Breast epithelium (tissue), 4 donors: Measurements from ENCODE around the gene CNTNAP2. TPM values are rescaled to one million over a fixed set of nuclear protein-coding genes. Genes with fewer than 3 reads are reported as not detected.

Source experiments
- DNase-seq, 2 donors: peaks; one replicate each; pipeline ENCODE4 v3.0.0-alpha.2; 2019; ENCODE audit warnings: low spot score in 2 of 2
- H3K27ac ChIP-seq, 2 donors: fragments of 200-600 bp; sonication (generic) in 1 of 2; one replicate each; pipeline ENCODE4 v1.5.1; 2016 to 2019; ENCODE audit warnings: mild to moderate bottlenecking in 1 of 2
- H3K27me3 ChIP-seq, 2 donors: fragments of 200-600 bp; sonication (generic) in 1 of 2; one replicate each; pipeline versions ENCODE4 v1.5.1 to v1.6.0; 2017 to 2019; ENCODE audit warnings: control low read depth in 1 of 2, mild to moderate bottlenecking in 1 of 2
- H3K36me3 ChIP-seq: fragments of 200-600 bp; one replicate; pipeline ENCODE4 v1.5.1; 2019
- H3K4me1 ChIP-seq, 2 donors: fragments of 200-600 bp; sonication (generic); one replicate each; pipeline ENCODE4 v1.5.1; 2016 to 2019; ENCODE audit warnings: control low read depth in 1 of 2
- H3K4me3 ChIP-seq, 3 donors: fragments of 200-600 bp; sonication (generic); 1 replicate in 2 of 3; 2 replicates in 1 of 3; pipeline ENCODE4 v1.5.1; 2016 to 2019; ENCODE audit warnings: mild to moderate bottlenecking in 3 of 3, moderate library complexity in 2 of 3
- H3K9me3 ChIP-seq, 2 donors: fragments of 200-600 bp; sonication (generic) in 1 of 2; one replicate each; pipeline ENCODE4 v1.5.1; 2016 to 2019; ENCODE audit warnings: control low read depth in 1 of 2
- CTCF ChIP-seq, 3 donors: fragments of 450-650 bp; IDR thresholded peaks; one replicate each; pipeline ENCODE4 v1.5.1; 2016 to 2017; ENCODE audit warnings: antibody characterized with exemption in 3 of 3, mild to moderate bottlenecking in 3 of 3, moderate library complexity in 3 of 3
- POLR2A ChIP-seq: fragments of 450-650 bp; IDR thresholded peaks from one replicate; pipeline ENCODE4 v1.6.1; 2016; ENCODE audit warnings: antibody characterized with exemption, mild to moderate bottlenecking, moderate library complexity
- POLR2AphosphoS5 ChIP-seq, 3 donors: sonication (generic); formaldehyde crosslinking; IDR thresholded peaks; one replicate each; pipeline ENCODE4 v1.6.1; 2017; ENCODE audit warnings: antibody characterized with exemption in 3 of 3
- intact Hi-C: fragments of 100-400 bp; cut with DNase I; formaldehyde crosslinking; loops from one replicate; pipeline ENCODE4 v1.15.1; 2023; ENCODE audit warnings: low total_unique reads
- total RNA-seq, 3 donors: library from RNA; depleted of rRNA; stranded (reverse); fragments of >200 nt; gene quantifications; one replicate each; pipeline ENCODE4 v1.1.0, GENCODE V29; 2016

CNTNAP2 gene
- total RNA-seq, 3 donors from 2014 or later: 0.29 to 0.66 TPM; not detected in 1

- Histone ChIP-seq H3K27ac (no peak overlapping the region), H3K27me3 (no peaks in the 10 kb centered on the region), H3K36me3 (no peaks in the 10 kb centered on the region), H3K4me3 (no peak overlapping the region), H3K9me3 (no peaks in the 10 kb centered on the region), H3K4me1 (no peaks in the 10 kb centered on the region)
- TF ChIP-seq POLR2A: no peak
- peak in 2 of 3 donors; percentile 43 to 50 for TF ChIP-seq CTCF (IDR thresholded peaks at IDR 0.05)
- no peak for TF ChIP-seq POLR2AphosphoS5 (IDR thresholded peaks at IDR 0.05)
- intact Hi-C loops: no loop called here
- DNase-seq: no peak
Observed at GRCh38 chr7:146090023-146090645, 26.5 kb upstream of the CNTNAP2 start.

GRCh38 chr7:146094356-146094755, 22.2 kb upstream of the CNTNAP2 start:
- no peaks in the 10 kb centered on the region for H3K36me3 ChIP-seq
- H3K9me3 ChIP-seq: no peaks in the 10 kb centered on the region
- H3K4me3 ChIP-seq: no peak overlapping the region
- no peaks in the 10 kb centered on the region for H3K4me1 ChIP-seq
- no peak overlapping the region for H3K27ac ChIP-seq
- TF ChIP-seq CTCF (IDR thresholded peaks at IDR 0.05) (no peak), POLR2A (no peak), POLR2AphosphoS5 (IDR thresholded peaks at IDR 0.05) (no peak)
- intact Hi-C loops: no loop called here
- no peak for DNase-seq
- H3K27me3 ChIP-seq: peaks cover 0 to 4% of the 10 kb centered on the region in 2 donors

- TF ChIP-seq POLR2AphosphoS5 (IDR thresholded peaks at IDR 0.05): no peak
- peaks cover 0 to 4% of the 10 kb centered on the region in 2 donors for H3K27me3 ChIP-seq
- H3K4me1 ChIP-seq: no peaks in the 10 kb centered on the region
- DNase-seq: no peak
- intact Hi-C loops: no loop called here
- H3K27ac ChIP-seq: no peak overlapping the region
- H3K4me3 ChIP-seq: no peak overlapping the region
- no peaks in the 10 kb centered on the region for H3K36me3 ChIP-seq
- H3K9me3 ChIP-seq: no peaks in the 10 kb centered on the region
Observed at GRCh38 chr7:146096994-146097393, 19.6 kb upstream of the CNTNAP2 start.

GRCh38 chr7:146106319-146106718, 10.3 kb upstream of the CNTNAP2 start:
- no peaks in the 10 kb centered on the region for H3K4me1 ChIP-seq
- no peaks in the 10 kb centered on the region for H3K9me3 ChIP-seq
- intact Hi-C loops: no loop called here
- DNase-seq: no peak
- H3K27me3 ChIP-seq: no peaks in the 10 kb centered on the region
- TF ChIP-seq POLR2A: no peak
- no peaks in the 10 kb centered on the region for H3K36me3 ChIP-seq
- no peak overlapping the region for H3K4me3 ChIP-seq
- no peak overlapping the region for H3K27ac ChIP-seq

- no peak for DNase-seq
- H3K27ac ChIP-seq: no peak overlapping the region
- no peaks in the 10 kb centered on the region for H3K36me3 ChIP-seq
- H3K9me3 ChIP-seq: no peaks in the 10 kb centered on the region
- intact Hi-C loops: no loop called here
- H3K4me3 ChIP-seq: no peak overlapping the region
- no peak for TF ChIP-seq POLR2A
- no peak for TF ChIP-seq POLR2AphosphoS5 (IDR thresholded peaks at IDR 0.05)
- no peak for TF ChIP-seq CTCF (IDR thresholded peaks at IDR 0.05)
- H3K27me3 ChIP-seq: peaks cover 0 to 11% of the 10 kb centered on the region in 2 donors
- peaks cover 0 to 6% of the 10 kb centered on the region in 2 donors for H3K4me1 ChIP-seq
Observed at GRCh38 chr7:146112755-146113154, 3.8 kb upstream of the CNTNAP2 start.

- TF ChIP-seq POLR2AphosphoS5 (IDR thresholded peaks at IDR 0.05): no peak
- intact Hi-C loops: no loop called here
- no peaks in the 10 kb centered on the region for H3K36me3 ChIP-seq
- peak overlapping the region in 2 of 3 donors; percentile 46 to 62 for H3K4me3 ChIP-seq
- DNase-seq: no peak
- peaks cover 0 to 6% of the 10 kb centered on the region in 2 donors for H3K4me1 ChIP-seq
- no peaks in the 10 kb centered on the region for H3K9me3 ChIP-seq
- H3K27ac ChIP-seq: no peak overlapping the region
- H3K27me3 ChIP-seq: peaks cover 0 to 20% of the 10 kb centered on the region in 2 donors
Observed at GRCh38 chr7:146115548-146115850, 1.1 kb upstream of the CNTNAP2 start.
